Retinal pigment epithelial cell (primary cell): ENCODE measurements around the gene ATG16L1.

Experiments
- DNase-seq: peaks from one replicate; pipeline ENCODE4 v3.0.0-alpha.2; 2010; ENCODE audit warnings: low read depth
- H3K4me3 ChIP-seq: 2 replicates; pipeline ENCODE4 v1.5.1; 2011; ENCODE audit warnings: mild to moderate bottlenecking, low read length, control low read depth, moderate library complexity
- CTCF ChIP-seq: conservative IDR thresholded peaks from 2 replicates; pipeline ENCODE4 v1.5.1; 2011; ENCODE audit warnings: low read depth, low read length, control low read depth, inconsistent platforms

ATG16L1 gene

GRCh38 chr2:233218836-233219235, 32.6 kb upstream of the ATG16L1 start:
- TF ChIP-seq CTCF, result no peak
- no peak for DNase-seq
- no peak overlapping the region for H3K4me3 ChIP-seq

GRCh38 chr2:233219848-233220247, 31.6 kb upstream of the ATG16L1 start:
- DNase-seq, result no peak
- H3K4me3 ChIP-seq, result no peak overlapping the region
- TF ChIP-seq CTCF, result no peak

GRCh38 chr2:233221378-233222063, 30.0 kb upstream of the ATG16L1 start:
- no peak for DNase-seq
- H3K4me3 ChIP-seq, result no peak overlapping the region
- TF ChIP-seq CTCF, result no peak

- H3K4me3 ChIP-seq, result no peak overlapping the region
- DNase-seq, result no peak
- no peak for TF ChIP-seq CTCF
These were observed 28.2 kb upstream of the ATG16L1 start for GRCh38 chr2:233223059-233223894.

- no peak for TF ChIP-seq CTCF
- H3K4me3 ChIP-seq, result no peak overlapping the region
- no peak for DNase-seq
These were observed 26.0 kb upstream of the ATG16L1 start for GRCh38 chr2:233225230-233226068.

- DNase-seq, result no peak
- TF ChIP-seq CTCF, result no peak
- H3K4me3 ChIP-seq, result no peak overlapping the region
These were observed 24.9 kb upstream of the ATG16L1 start for GRCh38 chr2:233226511-233227031.
